Measurements from ENCODE around the gene TMEM198.

Gene TMEM198

GRCh38 chr2:219563271-219563928, 19.6 kb downstream of the TMEM198 start:
- FAIRE-seq, result no peak

- no peak for FAIRE-seq
Measured at GRCh38 chr2:219565130-219566080, 21.6 kb downstream of the TMEM198 start.

DNA sequence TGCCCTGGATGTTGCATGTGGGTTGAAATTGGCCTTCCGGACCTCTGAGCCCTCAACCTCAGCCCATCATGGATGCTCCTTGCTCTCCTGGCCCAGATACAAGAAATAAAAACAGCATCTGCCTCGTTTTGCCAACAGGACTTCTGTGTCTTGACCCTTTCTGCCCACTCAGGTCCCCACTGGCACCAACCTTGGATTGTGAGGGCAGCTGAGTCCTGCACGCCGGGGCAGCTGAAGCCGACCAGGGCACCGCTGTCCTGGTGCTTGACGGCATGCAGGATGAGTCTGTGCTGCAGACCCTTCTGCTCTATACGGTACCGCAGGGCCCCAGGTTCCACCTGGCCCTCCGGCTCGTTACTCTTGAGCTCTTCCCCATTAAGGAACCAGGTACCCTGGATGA, 22.8 kb downstream of the TMEM198 start:
- FAIRE-seq, result no peak

- no peak for FAIRE-seq
Measured at GRCh38 chr2:219567131-219567530, 23.3 kb downstream of the TMEM198 start.

DNA sequence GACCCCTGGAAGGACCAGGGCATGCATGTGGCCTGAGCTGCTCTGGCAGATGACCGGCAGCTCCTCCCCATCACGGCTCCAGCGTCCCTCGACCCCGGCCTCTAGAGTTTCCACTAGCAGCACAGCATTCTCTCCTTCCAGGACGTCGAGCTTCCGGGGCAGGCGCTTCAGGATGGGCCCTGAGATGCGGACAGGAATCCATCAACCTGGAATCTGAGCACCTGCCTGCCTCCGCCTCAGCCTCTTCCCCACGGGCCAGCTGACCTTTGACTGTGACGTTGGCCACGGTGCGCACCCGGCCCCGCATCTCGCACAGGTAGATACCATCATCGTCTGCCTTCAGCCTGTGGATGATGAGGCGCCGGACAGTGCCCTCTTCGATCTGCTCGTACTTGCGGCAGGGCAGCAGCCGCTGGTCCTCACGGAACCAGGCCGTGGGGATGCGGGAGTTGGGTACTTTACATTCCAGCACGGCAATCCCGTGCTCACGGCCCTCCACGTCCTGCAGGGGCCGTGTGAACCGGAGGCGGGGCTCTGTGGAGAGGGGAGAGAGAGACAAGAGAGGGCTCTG, 24.0 kb downstream of the TMEM198 start:
- no peak for FAIRE-seq

DNA sequence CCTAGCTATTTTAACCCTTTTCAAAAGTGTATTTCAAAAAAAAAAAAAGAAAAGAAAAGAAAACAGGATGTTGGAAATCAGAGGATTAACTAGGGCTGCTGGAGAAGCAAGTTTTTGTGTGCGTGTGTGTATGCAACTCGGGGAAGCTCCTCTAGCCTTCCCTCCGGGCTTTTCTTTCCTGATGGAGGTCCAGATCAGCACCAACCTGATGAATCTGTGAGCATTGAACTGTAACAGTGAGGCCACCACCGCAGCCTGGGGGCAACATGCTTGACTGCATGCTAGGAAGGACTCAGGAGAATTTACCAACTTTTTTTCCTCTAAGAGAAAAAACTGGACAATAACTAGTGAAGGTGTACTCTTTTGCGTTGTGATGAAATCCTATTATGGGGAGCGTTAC, 25.2 kb downstream of the TMEM198 start:
- no peak for FAIRE-seq

DNA sequence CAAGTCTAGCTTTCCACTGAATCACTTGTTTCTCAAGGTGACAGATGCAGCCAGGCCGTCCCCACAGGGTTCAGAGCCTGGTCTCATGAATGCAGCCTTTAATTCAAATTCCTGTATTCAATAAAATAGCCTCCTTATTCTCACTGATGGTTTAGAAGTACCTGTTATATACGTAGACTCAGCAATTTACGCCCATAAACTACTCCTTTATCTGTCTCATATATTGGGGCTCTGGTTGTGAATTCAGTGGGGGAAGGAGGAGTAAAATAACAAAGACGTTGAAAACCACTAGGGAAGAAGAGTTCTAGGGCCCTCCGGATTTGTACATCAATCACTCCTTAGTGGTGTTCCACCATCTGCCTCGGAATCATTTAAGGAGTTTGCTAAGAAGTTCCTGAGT, 25.8 kb downstream of the TMEM198 start:
- FAIRE-seq, result no peak

DNA sequence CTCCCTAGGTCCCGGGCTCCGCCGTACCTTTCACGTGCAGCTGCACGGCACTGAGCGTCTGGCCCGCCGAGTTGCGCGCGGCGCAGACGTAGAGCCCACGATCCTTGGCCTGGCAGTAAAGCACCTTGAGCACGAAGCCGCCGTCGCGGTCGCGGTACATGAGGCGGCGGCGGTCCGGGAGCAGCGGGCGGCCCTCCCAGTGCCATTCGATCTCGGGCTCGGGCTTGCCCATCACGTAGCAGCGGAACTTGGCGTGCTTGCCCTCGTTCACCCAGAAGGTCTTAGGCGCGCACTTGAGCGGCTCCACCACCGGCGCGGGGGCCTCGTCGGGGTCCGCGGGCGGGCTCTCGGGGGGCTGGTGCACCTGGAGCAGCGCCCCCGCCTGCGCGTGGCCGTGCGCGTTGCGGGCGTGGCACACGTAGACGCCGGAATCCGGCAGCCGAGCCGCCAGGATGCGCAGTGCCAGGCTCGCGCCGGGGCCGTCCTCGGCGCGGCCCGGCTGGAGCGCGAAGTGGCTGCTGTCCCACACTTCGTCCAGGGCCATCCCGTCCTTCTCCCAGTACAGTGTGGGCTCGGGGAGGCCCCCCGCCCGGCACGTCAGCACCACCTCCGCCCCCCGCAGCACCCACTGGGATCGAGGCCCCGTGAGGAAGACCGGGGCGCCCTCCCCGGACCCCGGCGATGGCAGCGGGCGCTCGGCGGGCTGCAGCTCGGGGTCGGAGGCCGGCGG, 26.5 kb downstream of the TMEM198 start:
- no peak for FAIRE-seq

GRCh38 chr2:219570924-219571310, 27.1 kb downstream of the TMEM198 start:
- no peak for FAIRE-seq

DNA sequence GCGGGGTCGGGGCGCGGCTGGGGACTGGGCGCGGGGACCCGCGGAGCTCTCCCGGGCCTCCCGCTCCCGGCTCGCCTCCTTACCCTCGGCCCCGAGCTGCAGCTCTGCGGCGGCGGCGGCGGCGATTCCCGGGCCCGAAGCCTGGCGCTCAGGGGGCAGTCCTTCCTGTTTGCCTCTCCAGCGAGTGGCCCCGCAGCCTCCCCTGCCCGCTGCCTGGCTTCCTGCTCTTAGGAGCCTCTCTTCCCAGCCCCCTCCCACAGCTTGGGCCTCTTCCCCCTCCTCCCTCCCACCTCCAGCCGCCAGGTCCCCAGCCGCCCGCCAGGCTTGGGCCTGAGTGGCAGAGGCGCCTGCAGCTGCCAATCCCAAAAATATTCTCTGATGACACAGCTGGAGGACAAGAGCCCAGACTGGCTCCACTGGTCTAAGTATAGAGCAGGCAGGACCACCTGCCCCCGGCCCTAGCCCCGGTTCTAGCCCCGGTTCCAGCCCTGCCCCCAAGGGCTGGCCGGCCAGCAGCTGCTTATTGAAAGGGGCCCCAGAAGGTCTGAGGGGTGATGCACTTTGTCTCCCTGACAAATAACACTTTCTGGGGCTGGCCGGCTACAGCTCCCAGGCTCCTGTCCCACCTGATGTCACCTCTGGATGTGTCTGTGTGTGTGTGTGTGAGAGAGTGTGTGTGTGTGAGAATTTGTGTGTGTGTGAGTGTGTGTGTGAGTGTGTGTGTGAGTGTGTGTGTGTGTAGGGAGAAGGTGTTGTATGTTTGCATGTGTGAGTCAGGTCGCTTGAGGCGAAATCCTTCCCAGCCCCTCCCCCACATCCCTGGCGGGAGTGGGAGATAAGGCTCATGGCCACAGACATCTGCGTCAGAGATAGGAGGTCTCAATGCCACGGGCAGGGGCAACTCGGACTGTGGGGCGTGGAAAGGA, 27.7 kb downstream of the TMEM198 start, which contains the start of gene OBSL1:
Gene OBSL1, minus strand, starts transcription at position 229 of the 926 bp plus-strand sequence. CDS start 307 bp downstream, outside the sequence.
- no peak for FAIRE-seq

DNA sequence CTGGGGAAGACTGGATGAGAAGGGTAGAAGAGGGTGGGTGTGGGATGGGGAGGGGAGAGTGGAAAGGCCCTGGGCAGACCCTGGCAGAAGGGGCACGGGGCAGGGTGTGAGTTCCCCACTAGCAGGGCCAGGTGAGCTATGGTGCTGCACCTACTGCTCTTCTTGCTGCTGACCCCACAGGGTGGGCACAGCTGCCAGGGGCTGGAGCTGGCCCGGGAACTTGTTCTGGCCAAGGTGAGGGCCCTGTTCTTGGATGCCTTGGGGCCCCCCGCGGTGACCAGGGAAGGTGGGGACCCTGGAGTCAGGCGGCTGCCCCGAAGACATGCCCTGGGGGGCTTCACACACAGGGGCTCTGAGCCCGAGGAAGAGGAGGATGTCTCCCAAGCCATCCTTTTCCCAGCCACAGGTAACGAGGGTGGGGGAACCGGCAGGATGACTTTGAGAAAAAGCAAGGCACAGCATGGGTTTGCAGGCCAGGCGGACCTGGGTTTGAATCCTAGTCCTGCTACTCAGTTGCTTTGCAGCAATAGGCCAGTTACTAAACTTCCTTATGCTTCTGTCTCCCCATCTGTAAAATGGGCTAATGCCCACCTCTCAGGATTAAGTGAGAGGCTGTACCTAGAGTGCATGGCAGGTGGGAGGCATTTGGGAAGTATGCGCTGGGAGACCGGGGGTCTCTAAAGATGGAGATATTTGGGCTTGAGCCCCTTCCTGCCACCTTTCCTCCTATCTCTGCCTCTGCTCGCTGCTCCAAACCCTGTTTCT, 28.6 kb downstream of the TMEM198 start, which contains the start of gene INHA:
Gene INHA, plus strand, starts transcription at position 74 of the 765 bp plus-strand sequence. Its CDS starts 65 bp downstream, at position 139.
- FAIRE-seq, result no peak

- no peak for FAIRE-seq
Measured at GRCh38 chr2:219573166-219573565, 29.3 kb downstream of the TMEM198 start.

- no peak for FAIRE-seq
Measured at GRCh38 chr2:219574484-219575311, 30.9 kb downstream of the TMEM198 start.

GRCh38 chr2:219575566-219576504, 32.0 kb downstream of the TMEM198 start:
- no peak for FAIRE-seq

DNA sequence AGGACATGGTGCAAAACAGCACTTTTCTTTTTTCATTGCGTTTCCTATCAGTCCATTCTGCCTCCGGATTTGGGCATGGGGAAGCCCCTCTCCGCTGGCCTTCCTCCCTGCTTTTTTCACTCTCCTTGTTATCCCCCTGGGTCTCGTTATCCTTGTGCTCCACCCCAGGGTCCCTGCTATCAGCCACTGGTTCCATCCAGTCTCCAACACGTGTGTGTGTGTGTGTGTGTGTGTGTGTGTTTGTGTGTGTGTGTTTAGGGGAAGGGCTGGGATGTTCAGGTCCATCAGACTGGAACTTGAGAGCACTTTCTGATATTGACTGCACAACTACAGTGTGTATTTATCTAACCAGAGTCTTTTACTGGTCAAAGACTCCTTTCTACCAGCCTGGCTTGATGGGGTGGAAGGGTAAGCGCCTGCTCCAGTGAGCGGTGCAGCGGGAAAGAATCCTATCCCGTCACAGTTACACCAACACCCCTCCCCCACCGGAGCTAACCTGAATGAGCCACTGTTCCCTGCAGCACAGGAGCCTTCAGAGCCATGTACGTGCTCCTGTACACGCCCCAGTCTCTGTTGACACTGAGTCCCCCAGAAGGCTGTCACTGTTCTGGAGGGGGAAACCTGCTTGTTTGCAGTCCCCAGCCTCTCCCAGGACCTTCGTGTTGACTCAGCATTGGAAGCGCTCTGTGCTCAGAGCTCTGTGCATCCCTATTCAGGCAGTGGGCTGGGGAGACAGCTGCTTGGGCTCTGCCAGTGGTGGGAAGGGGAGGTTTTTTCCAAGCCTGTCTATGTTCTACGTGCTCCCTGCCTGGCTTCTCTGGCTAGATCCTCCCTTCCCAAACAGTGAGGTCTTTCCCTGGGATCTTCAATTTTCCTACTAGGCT, 32.9 kb downstream of the TMEM198 start:
- no peak for FAIRE-seq

DNA sequence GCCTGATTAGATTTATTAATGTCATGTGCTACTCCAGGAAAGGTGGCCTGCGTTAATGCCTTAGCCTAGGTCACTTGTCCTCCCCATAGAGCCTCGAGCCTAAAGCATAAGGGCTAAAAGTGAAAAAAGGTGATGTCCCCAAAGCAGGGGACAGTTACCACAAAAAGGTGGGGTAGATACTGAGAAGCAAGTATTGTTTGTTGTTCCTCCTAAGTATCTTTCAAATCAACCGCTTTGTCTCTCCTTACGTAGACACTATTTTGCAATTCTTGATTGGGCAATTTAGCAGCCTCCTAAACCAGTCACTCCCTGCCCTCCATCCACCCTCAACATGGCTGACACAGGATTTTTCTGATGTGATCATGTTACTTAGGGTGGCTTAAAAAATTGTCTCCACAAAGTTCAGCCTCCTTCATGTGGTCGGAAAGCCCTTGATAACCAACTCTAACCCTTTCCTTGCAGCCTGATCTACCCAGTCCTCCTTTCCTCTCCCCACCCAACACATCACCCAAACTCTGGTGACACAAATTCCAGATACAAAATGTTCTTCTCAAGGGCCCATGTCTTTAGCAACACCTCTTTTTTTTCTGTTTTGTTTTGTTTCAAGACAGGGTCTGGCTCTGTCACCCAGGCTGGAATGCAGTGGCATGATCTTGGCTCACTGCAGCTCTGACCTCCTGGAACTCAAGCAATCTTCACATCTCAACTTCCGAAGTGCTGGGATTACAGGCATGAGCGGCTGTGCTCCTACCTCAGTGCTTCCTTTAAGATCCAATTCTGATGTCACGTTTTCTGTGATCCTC, 35.2 kb downstream of the TMEM198 start:
- no peak for FAIRE-seq

DNA sequence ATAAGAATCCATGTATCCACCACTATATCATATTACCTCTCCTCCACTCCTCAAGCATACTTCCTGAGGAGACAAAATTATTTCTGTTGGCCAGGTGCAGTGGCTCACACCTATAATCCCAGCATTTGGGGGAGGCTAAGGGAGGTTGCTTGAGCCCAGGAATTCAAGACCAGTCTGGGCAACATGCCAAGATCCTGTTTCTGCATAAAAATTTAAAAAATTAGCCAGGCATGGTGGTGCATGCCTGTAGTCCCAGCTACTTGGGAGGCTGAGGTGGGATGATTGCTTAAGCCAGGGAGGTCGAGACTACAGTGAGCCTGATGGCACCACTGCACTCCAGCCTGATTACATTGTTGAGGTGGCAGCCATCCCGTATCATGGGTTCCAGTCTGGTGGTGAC, 37.5 kb downstream of the TMEM198 start:
- no peak for FAIRE-seq

All from TTC549 (cell line).